Neutrophil (primary cell): ENCODE data around the gene RBP3.

Source experiments
- H3K27ac ChIP-seq: fragments of 200-600 bp; sonication (generic); 2 replicates; pipeline ENCODE4 v1.5.1; 2016; ENCODE audit warnings: mild to moderate bottlenecking, moderate library complexity
- H3K27me3 ChIP-seq: fragments of 200-600 bp; sonication (generic); 2 replicates; pipeline ENCODE4 v1.6.0; 2016; ENCODE audit warnings: mild to moderate bottlenecking
- H3K36me3 ChIP-seq: fragments of 200-600 bp; sonication (generic); 2 replicates; pipeline ENCODE4 v1.5.1; 2017
- H3K4me1 ChIP-seq, 2 experiments: fragments of 200-600 bp in 1 of 2; sonication (generic) in 1 of 2; 1 replicate in 1 of 2; 2 replicates in 1 of 2; pipeline versions ENCODE4 v1.5.1 to v1.6.1; 2013 to 2016; ENCODE audit warnings: low read depth in 1 of 2, low read length in 1 of 2, mild to moderate bottlenecking in 1 of 2, moderate library complexity in 1 of 2; ENCODE audit not compliant: control insufficient read depth in 1 of 2, insufficient read depth in 1 of 2
- H3K4me3 ChIP-seq, 2 experiments: fragments of 200-600 bp in 1 of 2; sonication (generic) in 1 of 2; 1 replicate in 1 of 2; 2 replicates in 1 of 2; pipeline ENCODE4 v1.5.1; 2013 to 2016; ENCODE audit warnings: low read depth in 1 of 2, low read length in 1 of 2, mild to moderate bottlenecking in 1 of 2, moderate library complexity in 1 of 2
- H3K9me3 ChIP-seq: fragments of 200-600 bp; sonication (generic); 2 replicates; pipeline ENCODE4 v1.5.1; 2016
- TF ChIP-seq, protein P1 (sequence below): fragments of 200-600 bp; sonication (generic); IDR thresholded peaks from 2 replicates; pipeline ENCODE4 v1.5.1; 2016; ENCODE audit warnings: antibody characterized with exemption

RBP3 gene

GRCh38 chr10:47303105-47303504 is 45.1 kb upstream of the RBP3 start:
- peaks cover 85% of the 10 kb centered on the region for H3K27me3 ChIP-seq

GRCh38 chr10:47303866-47304265 is 44.3 kb upstream of the RBP3 start:
- Histone ChIP-seq H3K9me3 (no peaks in the 10 kb centered on the region), H3K27ac (no peak overlapping the region), H3K27me3 (peaks cover 81% of the 10 kb centered on the region), H3K4me3 (no peak overlapping the region), H3K4me1 (peaks cover 0 to 5% of the 10 kb centered on the region in 2 experiments), H3K36me3 (no peaks in the 10 kb centered on the region)
- TF ChIP-seq, protein P1, sequence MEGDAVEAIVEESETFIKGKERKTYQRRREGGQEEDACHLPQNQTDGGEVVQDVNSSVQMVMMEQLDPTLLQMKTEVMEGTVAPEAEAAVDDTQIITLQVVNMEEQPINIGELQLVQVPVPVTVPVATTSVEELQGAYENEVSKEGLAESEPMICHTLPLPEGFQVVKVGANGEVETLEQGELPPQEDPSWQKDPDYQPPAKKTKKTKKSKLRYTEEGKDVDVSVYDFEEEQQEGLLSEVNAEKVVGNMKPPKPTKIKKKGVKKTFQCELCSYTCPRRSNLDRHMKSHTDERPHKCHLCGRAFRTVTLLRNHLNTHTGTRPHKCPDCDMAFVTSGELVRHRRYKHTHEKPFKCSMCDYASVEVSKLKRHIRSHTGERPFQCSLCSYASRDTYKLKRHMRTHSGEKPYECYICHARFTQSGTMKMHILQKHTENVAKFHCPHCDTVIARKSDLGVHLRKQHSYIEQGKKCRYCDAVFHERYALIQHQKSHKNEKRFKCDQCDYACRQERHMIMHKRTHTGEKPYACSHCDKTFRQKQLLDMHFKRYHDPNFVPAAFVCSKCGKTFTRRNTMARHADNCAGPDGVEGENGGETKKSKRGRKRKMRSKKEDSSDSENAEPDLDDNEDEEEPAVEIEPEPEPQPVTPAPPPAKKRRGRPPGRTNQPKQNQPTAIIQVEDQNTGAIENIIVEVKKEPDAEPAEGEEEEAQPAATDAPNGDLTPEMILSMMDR, result no peak

More at GRCh38 chr10:47303105-47303504, 45.1 kb upstream of the RBP3 start:
- Histone ChIP-seq H3K36me3 (no peaks in the 10 kb centered on the region), H3K4me3 (no peak overlapping the region), H3K9me3 (no peaks in the 10 kb centered on the region), H3K27ac (no peak overlapping the region), H3K4me1 (peaks cover 0 to 5% of the 10 kb centered on the region in 2 experiments)
- TF ChIP-seq, protein P1, result no peak

GRCh38 chr10:47305566-47305965 is 42.6 kb upstream of the RBP3 start:
- H3K36me3 ChIP-seq, result no peaks in the 10 kb centered on the region
- peaks cover 64% of the 10 kb centered on the region for H3K27me3 ChIP-seq
- peaks cover 0 to under 1% of the 10 kb centered on the region in 2 experiments for H3K4me1 ChIP-seq
- TF ChIP-seq, protein P1, result no peak
- H3K4me3 ChIP-seq, result no peak overlapping the region
- H3K9me3 ChIP-seq, result no peaks in the 10 kb centered on the region
- no peak overlapping the region for H3K27ac ChIP-seq

GRCh38 chr10:47306387-47307210 is 41.6 kb upstream of the RBP3 start:
- Histone ChIP-seq H3K36me3 (no peaks in the 10 kb centered on the region), H3K4me3 (no peak overlapping the region), H3K27me3 (peaks cover 62% of the 10 kb centered on the region), H3K4me1 (no peaks in the 10 kb centered on the region), H3K9me3 (no peaks in the 10 kb centered on the region), H3K27ac (no peak overlapping the region)
- TF ChIP-seq, protein P1, result no peak

DNA sequence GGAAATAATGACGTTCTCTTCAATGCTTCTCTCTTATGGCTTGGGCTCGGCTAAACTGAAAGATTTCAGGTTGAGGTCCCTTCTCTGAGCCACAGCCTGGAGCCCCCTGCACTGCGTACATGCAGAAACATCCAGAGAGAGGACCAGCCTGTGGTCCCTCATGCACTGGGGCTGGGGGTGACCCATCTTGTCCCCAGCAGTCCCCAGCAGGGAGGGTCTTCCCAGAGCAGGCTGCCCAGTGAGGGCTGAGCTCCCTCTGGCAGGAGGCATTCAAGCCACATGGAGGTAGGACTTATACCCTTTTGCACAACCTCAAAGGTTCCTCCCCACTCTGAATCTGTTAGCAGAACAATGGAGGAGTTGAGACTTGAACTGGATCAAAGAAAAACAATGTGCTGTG is 40.8 kb upstream of the RBP3 start:
- Histone ChIP-seq H3K4me3 (no peak overlapping the region), H3K36me3 (no peaks in the 10 kb centered on the region), H3K4me1 (no peaks in the 10 kb centered on the region), H3K27ac (no peak overlapping the region), H3K27me3 (peaks cover 54% of the 10 kb centered on the region), H3K9me3 (no peaks in the 10 kb centered on the region)
- TF ChIP-seq, protein P1, result no peak
